DOHH2 (cell line): ENCODE data around the gene KLHDC8B.
"Not testable (repeated sequence)": the region's sequence is repeated elsewhere in the genome, so short reads cannot be mapped to it uniquely, and the experiment has no call there.

ENCODE experiments used
- H3F3A ChIP-seq: fragments of 200-600 bp; sonication (generic), shearing (Covaris generic); 2 replicates; pipeline ENCODE4 v1.6.0; 2016; ENCODE audit warnings: antibody characterized with exemption, mild to moderate bottlenecking; ENCODE audit not compliant: control insufficient read depth, insufficient read depth
- H3K27ac ChIP-seq: fragments of 200-600 bp; sonication (generic); 2 replicates; pipeline ENCODE4 v1.5.1; 2014; ENCODE audit warnings: low read depth, mild to moderate bottlenecking, low read length, moderate library complexity
- H3K27me3 ChIP-seq: fragments of 200-600 bp; sonication (generic); 2 replicates; pipeline ENCODE4 v1.6.1; 2014; ENCODE audit warnings: mild to moderate bottlenecking, low read length, mixed read lengths; ENCODE audit not compliant: control insufficient read depth
- H3K36me3 ChIP-seq: fragments of 200-600 bp; sonication (generic); 2 replicates; pipeline ENCODE4 v1.6.1; 2014; ENCODE audit warnings: mild to moderate bottlenecking, low read length, moderate library complexity, mixed read lengths; ENCODE audit not compliant: control insufficient read depth
- H3K4me1 ChIP-seq: fragments of 200-600 bp; sonication (generic); 2 replicates; pipeline ENCODE4 v1.6.1; 2014; ENCODE audit warnings: mild to moderate bottlenecking, low read length, mixed read lengths; ENCODE audit not compliant: control insufficient read depth
- H3K4me2 ChIP-seq: fragments of 200-600 bp; sonication (generic); 2 replicates; pipeline ENCODE4 v1.6.0; 2014; ENCODE audit warnings: mild to moderate bottlenecking, low read length, moderate library complexity
- H3K4me3 ChIP-seq: fragments of 200-600 bp; sonication (generic); 2 replicates; pipeline ENCODE4 v1.5.1; 2014; ENCODE audit warnings: mild to moderate bottlenecking, low read length, mixed read lengths
- H3K79me2 ChIP-seq: fragments of 200-600 bp; sonication (generic); 2 replicates; pipeline ENCODE4 v1.6.1; 2014; ENCODE audit warnings: mild to moderate bottlenecking, low read length, mixed read lengths; ENCODE audit not compliant: control insufficient read depth
- H3K9me2 ChIP-seq: fragments of 200-600 bp; sonication (generic); replicated peaks from 2 replicates; pipeline ENCODE4 v1.6.1; 2014; ENCODE audit warnings: mild to moderate bottlenecking, low read length, mixed read lengths; ENCODE audit not compliant: control insufficient read depth
- H3K9me3 ChIP-seq: fragments of 200-600 bp; sonication (generic); 2 replicates; pipeline ENCODE4 v1.6.1; 2014; ENCODE audit warnings: antibody characterized with exemption, low read length, mixed read lengths; ENCODE audit not compliant: control insufficient read depth, insufficient read depth
- H4K20me1 ChIP-seq: fragments of 200-600 bp; sonication (generic); 2 replicates; pipeline ENCODE4 v1.6.0; 2014; ENCODE audit warnings: low read depth, mild to moderate bottlenecking, antibody characterized with exemption, low read length, moderate library complexity; ENCODE audit not compliant: control insufficient read depth, insufficient read depth
- CTCF ChIP-seq: fragments of 200-600 bp; sonication (generic); IDR thresholded peaks from one replicate; pipeline ENCODE4 v1.5.1; 2014; ENCODE audit warnings: antibody characterized with exemption, mild to moderate bottlenecking, low read depth, low read length; ENCODE audit not compliant: poor library complexity, severe bottlenecking
- EZH2phosphoT487 ChIP-seq: fragments of 200-600 bp; sonication (generic); IDR thresholded peaks from 2 replicates; pipeline ENCODE4 v1.6.1; 2017; ENCODE audit warnings: borderline replicate concordance, mild to moderate bottlenecking, antibody characterized with exemption, low read length, moderate library complexity, mixed read lengths

The KLHDC8B gene

DNA sequence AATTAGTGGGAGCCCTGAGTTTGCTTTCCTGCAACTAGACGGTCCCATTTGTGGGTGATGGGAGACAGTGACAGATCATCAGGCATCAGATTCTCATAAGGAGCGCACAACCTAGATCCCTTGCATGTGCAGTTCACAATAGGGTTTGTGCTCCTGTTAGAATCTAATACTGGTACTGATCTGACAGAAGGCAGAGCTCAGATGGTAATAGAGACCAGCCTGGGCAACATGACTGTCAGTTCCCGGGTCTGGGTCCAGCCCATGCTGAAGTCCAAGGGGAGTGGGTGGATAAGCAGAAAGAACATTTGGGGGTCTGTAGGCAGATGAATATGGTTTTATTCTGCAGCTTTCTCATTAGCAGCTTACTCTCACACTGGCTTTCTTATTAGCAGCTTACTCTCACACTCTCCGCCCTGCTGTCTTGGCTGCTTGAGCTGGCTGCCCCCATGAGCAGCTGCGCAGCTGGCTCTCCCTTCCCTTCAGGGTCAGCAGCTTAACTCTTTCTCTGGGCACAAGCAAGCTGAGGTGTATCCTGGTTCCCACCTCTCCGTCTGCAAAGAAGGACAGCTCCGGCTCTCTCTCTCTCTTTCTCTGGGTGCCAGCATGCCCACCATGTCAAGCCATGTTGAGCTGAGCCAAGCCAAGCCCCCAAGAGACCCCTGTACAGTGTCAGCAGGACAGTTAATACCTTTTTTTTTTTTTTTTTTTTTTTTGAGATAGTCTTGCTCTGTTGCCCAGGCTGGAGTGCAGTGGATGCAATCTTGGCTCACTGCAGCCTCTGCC lies 46.5 kb downstream of the KLHDC8B start:
- Histone ChIP-seq H3K36me3 (no peaks in the 10 kb centered on the region), H3K9me3 (0 out of 2 replicates have a peak, but pooled peaks cover 4% of the 10 kb centered on the region), H3K4me1 (no peaks in the 10 kb centered on the region), H3K4me3 (no peak overlapping the region), H3K27me3 (0 out of 2 replicates have a peak, but pooled peaks cover 3% of the 10 kb centered on the region), H3K4me2 (no peak overlapping the region), H3K79me2 (no peaks in the 10 kb centered on the region), H4K20me1 (no peaks in the 10 kb centered on the region), H3F3A (no peaks in the 10 kb centered on the region), H3K27ac (no peak overlapping the region), H3K9me2 (no peaks in the 10 kb centered on the region)
- no peak for TF ChIP-seq CTCF
- TF ChIP-seq EZH2phosphoT487: no peak

DNA sequence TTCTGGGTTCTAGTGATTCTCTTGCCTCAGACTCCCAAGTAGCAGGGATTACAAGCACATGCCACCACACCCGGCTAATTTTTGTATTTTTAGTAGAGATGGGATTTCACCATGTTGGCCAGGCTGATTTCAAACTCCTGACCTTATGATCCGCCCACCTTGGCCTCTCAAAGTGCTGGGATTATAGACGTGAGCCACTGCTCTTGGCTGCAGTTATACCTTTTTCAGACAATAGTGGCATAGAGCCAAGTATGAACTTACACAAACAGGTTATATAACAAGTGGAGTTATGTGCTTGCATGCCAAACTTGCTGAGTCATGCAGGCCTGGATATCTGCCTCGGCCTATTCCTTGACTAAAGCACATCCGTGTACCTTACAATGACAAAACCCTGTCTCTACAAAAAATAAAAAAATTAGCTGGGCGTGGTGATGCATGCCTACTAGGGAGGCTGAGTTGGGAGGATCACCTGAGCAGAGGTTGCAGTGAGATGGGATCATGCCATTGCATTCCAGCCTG lies 47.1 kb downstream of the KLHDC8B start:
- not testable (repeated sequence) for H3K4me1 ChIP-seq, H3K27ac ChIP-seq, H3K9me2 ChIP-seq, H3K79me2 ChIP-seq, H4K20me1 ChIP-seq, H3K36me3 ChIP-seq, H3F3A ChIP-seq, H3K27me3 ChIP-seq, H3K9me3 ChIP-seq, H3K4me3 ChIP-seq, H3K4me2 ChIP-seq

DNA sequence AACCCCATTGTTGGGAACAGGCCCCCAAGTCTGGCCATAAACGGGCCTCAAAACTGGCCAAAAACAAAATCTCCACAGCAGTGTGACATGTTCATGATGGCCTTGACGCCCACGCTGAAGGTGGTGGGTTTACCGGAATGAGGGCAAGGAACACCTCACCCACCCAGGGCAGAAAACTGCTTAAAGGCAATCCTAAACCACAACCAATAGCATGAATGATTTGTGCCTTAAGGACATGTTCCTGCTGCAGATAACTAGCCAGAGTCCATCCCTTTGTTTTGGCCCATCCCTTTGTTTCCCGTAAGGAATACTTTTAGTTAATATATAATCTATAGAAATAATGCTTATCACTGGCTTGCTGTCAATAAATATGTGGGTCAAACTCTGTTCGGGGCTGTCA lies 47.7 kb downstream of the KLHDC8B start:
- Histone ChIP-seq H3K4me2 (no peak overlapping the region), H3F3A (no peaks in the 10 kb centered on the region), H3K4me3 (no peak overlapping the region), H3K9me2 (no peaks in the 10 kb centered on the region), H3K27ac (no peak overlapping the region), H3K27me3 (0 out of 2 replicates have a peak, but pooled peaks cover 3% of the 10 kb centered on the region), H3K36me3 (no peaks in the 10 kb centered on the region), H3K79me2 (no peaks in the 10 kb centered on the region), H3K4me1 (no peaks in the 10 kb centered on the region), H4K20me1 (no peaks in the 10 kb centered on the region), H3K9me3 (0 out of 2 replicates have a peak, but pooled peaks cover 4% of the 10 kb centered on the region)
- TF ChIP-seq CTCF: no peak
- no peak for TF ChIP-seq EZH2phosphoT487

DNA sequence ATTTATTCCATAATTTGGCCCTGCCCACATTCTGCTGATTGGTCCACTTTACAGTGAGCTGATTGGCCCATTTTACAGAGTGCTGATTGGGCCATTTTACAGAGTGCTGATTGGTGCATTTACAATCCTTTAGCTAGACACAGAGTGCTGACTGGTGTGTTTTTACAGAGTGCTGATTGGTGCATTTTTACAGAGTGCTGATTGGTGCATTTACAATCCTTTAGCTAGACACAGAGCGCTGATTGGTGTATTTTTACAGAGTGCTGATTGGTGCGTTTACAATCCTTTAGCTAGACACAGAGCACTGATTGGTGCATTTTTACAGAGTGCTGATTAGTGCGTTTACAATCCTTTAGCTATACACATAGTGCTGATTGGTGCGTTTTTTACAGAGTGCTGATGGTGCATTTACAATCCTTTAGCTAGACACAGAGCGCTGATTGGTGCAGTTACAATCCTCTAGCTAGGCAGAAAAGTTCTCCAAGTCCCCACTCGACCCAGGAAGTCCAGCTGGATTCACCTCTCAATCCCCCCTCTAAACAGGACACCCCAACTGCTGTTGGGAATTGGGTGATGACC lies 49.7 kb downstream of the KLHDC8B start:
- H3K4me1 ChIP-seq, H3K9me2 ChIP-seq, H3K79me2 ChIP-seq, H3K36me3 ChIP-seq, H4K20me1 ChIP-seq, H3K4me3 ChIP-seq, H3K9me3 ChIP-seq, H3K27me3 ChIP-seq, H3K4me2 ChIP-seq, H3F3A ChIP-seq, H3K27ac ChIP-seq: not testable (repeated sequence)
